Liver (tissue), 9 donors: ENCODE measurements around the gene VASP. TPM values are rescaled to one million over a fixed set of nuclear protein-coding genes. Genes with fewer than 3 reads are reported as not detected.
A peak's percentile ranks its signal among the peaks of the same experiment; 100 is the strongest.

ENCODE experiments used
- DNase-seq: peaks from one replicate; pipeline ENCODE4 v3.0.0-alpha.2; 2017; ENCODE audit warnings: low spot score
- H3K27ac ChIP-seq, 2 donors: one replicate each; pipeline ENCODE4 v1.7.0; 2013; ENCODE audit warnings: inconsistent platforms in 2 of 2, low read length in 2 of 2, control low read depth in 1 of 2, low read depth in 1 of 2, mild to moderate bottlenecking in 1 of 2
- H3K27me3 ChIP-seq, 4 donors: one replicate each; pipeline versions ENCODE4 v1.6.1 to v1.7.0; 2013; ENCODE audit warnings: low read length in 3 of 4, inconsistent platforms in 1 of 4, mild to moderate bottlenecking in 1 of 4, moderate library complexity in 1 of 4; ENCODE audit not compliant: control insufficient read depth in 4 of 4, insufficient read depth in 4 of 4
- H3K36me3 ChIP-seq, 4 donors: one replicate each; pipeline versions ENCODE4 v1.6.1 to v1.7.0; 2013; ENCODE audit warnings: low read length in 3 of 4, mild to moderate bottlenecking in 3 of 4, low read depth in 1 of 4, moderate library complexity in 1 of 4; ENCODE audit not compliant: control insufficient read depth in 4 of 4, insufficient read depth in 3 of 4
- H3K4me1 ChIP-seq, 4 donors: one replicate each; pipeline versions ENCODE4 v1.6.1 to v1.7.0; 2013; ENCODE audit warnings: low read length in 3 of 4, mild to moderate bottlenecking in 3 of 4, moderate library complexity in 1 of 4; ENCODE audit not compliant: control insufficient read depth in 4 of 4, insufficient read depth in 4 of 4
- H3K4me3 ChIP-seq, 3 donors: one replicate each; pipeline versions ENCODE4 v1.6.1 to v1.7.0; 2013; ENCODE audit warnings: low read length in 3 of 3, control low read depth in 1 of 3, low read depth in 1 of 3, mild to moderate bottlenecking in 1 of 3
- H3K9ac ChIP-seq, 2 donors: one replicate each; pipeline ENCODE4 v1.7.0; 2013; ENCODE audit warnings: low read length in 2 of 2, mild to moderate bottlenecking in 2 of 2, moderate library complexity in 2 of 2, control low read depth in 1 of 2, low read depth in 1 of 2
- H3K9me3 ChIP-seq, 4 donors: one replicate each; pipeline versions ENCODE4 v1.6.1 to v1.7.0; 2013; ENCODE audit warnings: low read length in 3 of 4; ENCODE audit not compliant: control insufficient read depth in 4 of 4
- FOXA1 ChIP-seq: IDR thresholded peaks from 2 replicates; pipeline ENCODE4 v1.6.1; 2016; ENCODE audit warnings: antibody characterized with exemption
- FOXA2 ChIP-seq: IDR thresholded peaks from 2 replicates; pipeline ENCODE4 v1.6.1; 2016; ENCODE audit warnings: antibody characterized with exemption
- GABPA ChIP-seq, 2 donors: IDR thresholded peaks in 1 of 2; conservative IDR thresholded peaks in 1 of 2; 2 replicates each; pipeline ENCODE4 v1.6.1; 2016; ENCODE audit warnings: antibody characterized with exemption in 2 of 2, mild to moderate bottlenecking in 1 of 2, moderate library complexity in 1 of 2
- HNF4A ChIP-seq, 2 donors: conservative IDR thresholded peaks; 2 replicates each; pipeline ENCODE4 v1.6.1; 2016; ENCODE audit warnings: antibody characterized with exemption in 2 of 2, mild to moderate bottlenecking in 2 of 2
- HNF4G ChIP-seq: IDR thresholded peaks from 2 replicates; pipeline ENCODE4 v1.6.1; 2016; ENCODE audit warnings: antibody characterized with exemption
- JUND ChIP-seq, 2 donors: IDR thresholded peaks; 2 replicates each; pipeline ENCODE4 v1.6.1; 2016; ENCODE audit warnings: antibody characterized with exemption in 2 of 2
- MAX ChIP-seq: IDR thresholded peaks from 2 replicates; pipeline ENCODE4 v1.6.1; 2016; ENCODE audit warnings: antibody characterized with exemption
- RXRA ChIP-seq, 2 donors: IDR thresholded peaks; 2 replicates each; pipeline ENCODE4 v1.6.1; 2017 to 2018; ENCODE audit warnings: antibody characterized with exemption in 2 of 2, mild to moderate bottlenecking in 1 of 2
- SP1 ChIP-seq: IDR thresholded peaks from 2 replicates; pipeline ENCODE4 v1.6.1; 2018; ENCODE audit warnings: antibody characterized with exemption, mild to moderate bottlenecking
- TAF1 ChIP-seq: conservative IDR thresholded peaks from 2 replicates; pipeline ENCODE4 v1.6.1; 2016; ENCODE audit warnings: antibody characterized with exemption, mild to moderate bottlenecking
- YY1 ChIP-seq: IDR thresholded peaks from 2 replicates; pipeline ENCODE4 v1.6.1; 2016; ENCODE audit warnings: antibody characterized with exemption, mild to moderate bottlenecking
- WGBS: extraction: QIAGEN DNeasy Blood & Tissue Kit; methylation state at CpG from one replicate; pipeline ENCODE4 v1.1.7; 2013; 5-methylcytosine and 5-hydroxymethylcytosine counted together
- polyA plus RNA-seq, 2 donors: library from polyadenylated mRNA; stranded (reverse) in 1 of 2; unstranded in 1 of 2; fragments of 200-250 nt in 1 of 2; fragments of >200 nt in 1 of 2; fragmentation: Nextera tagmentation in 1 of 2; extraction: Ambion mirVana in 1 of 2; gene quantifications; one replicate each; pipeline versions ENCODE4 v1.2.1 to v1.2.3, GENCODE V29; 2013 to 2015
- total RNA-seq, 2 donors: library from RNA; depleted of rRNA; stranded (reverse); fragments of >200 nt; gene quantifications; one replicate each; pipeline ENCODE4 v1.2.3, GENCODE V29; 2014
- TF ChIP-seq, protein P1 (sequence below): IDR thresholded peaks from 2 replicates; pipeline ENCODE4 v1.6.1; 2016; ENCODE audit warnings: antibody characterized with exemption, mild to moderate bottlenecking
- TF ChIP-seq, protein P2 (sequence below): fragments of 150-350 bp; IDR thresholded peaks from 2 replicates; pipeline ENCODE4 v1.5.1; 2017; ENCODE audit warnings: improper control_type of control experiment, low read depth, low read length; ENCODE audit not compliant: missing input control
- TF ChIP-seq, protein P3 (sequence below): IDR thresholded peaks from 2 replicates; pipeline ENCODE4 v1.6.1; 2016; ENCODE audit warnings: antibody characterized with exemption
- donor health status: healthy.
- donor health status: healthy.
- donor health status: healthy.
- donor health status: healthy.
- donor health status: healthy.

Gene VASP
- total and polyA plus RNA-seq, 4 donors: 7.3 to 29.1 (median 22.7) TPM

DNA sequence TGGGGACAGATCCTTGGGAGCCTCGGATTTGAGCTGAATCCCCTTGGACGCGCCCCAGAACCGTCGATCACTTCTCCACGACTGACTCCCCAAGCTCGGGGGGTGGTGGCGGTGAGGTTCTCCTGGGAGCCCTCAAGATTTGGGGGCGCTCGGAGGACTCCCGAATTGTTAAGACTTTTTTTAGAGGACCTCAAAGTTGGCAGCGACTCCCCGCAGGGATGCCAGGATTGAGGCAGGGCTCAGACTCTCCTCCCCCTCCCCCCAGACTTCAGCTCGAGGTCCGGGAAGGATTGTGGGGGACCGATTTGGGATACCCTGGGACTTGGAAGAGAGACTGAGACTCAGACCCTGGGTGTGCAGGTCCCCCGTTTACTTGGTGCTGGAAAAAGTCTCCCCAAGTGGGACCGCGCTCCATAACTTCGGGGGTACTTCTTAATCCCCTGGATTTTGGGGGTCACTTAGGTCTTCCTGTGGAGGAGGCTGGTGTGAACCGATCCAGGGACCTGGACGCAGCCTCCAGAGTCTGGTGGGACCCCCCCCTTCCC lies 665 bp downstream of the VASP start:
- Histone ChIP-seq H3K27me3 (no peaks in the 10 kb centered on the region), H3K4me1 (peaks cover 1 to 30% (median 16%) of the 10 kb centered on the region in 4 donors), H3K9ac (peak overlapping the region; percentile 85 to 90), H3K36me3 (no peaks in the 10 kb centered on the region), H3K9me3 (no peaks in the 10 kb centered on the region), H3K27ac (peak overlapping the region; percentile 88 to 89), H3K4me3 (peak overlapping the region; percentile 79 to 96 (median 95))
- TF ChIP-seq RXRA (IDR thresholded peaks at IDR 0.05): no peak
- TF ChIP-seq, protein P1, sequence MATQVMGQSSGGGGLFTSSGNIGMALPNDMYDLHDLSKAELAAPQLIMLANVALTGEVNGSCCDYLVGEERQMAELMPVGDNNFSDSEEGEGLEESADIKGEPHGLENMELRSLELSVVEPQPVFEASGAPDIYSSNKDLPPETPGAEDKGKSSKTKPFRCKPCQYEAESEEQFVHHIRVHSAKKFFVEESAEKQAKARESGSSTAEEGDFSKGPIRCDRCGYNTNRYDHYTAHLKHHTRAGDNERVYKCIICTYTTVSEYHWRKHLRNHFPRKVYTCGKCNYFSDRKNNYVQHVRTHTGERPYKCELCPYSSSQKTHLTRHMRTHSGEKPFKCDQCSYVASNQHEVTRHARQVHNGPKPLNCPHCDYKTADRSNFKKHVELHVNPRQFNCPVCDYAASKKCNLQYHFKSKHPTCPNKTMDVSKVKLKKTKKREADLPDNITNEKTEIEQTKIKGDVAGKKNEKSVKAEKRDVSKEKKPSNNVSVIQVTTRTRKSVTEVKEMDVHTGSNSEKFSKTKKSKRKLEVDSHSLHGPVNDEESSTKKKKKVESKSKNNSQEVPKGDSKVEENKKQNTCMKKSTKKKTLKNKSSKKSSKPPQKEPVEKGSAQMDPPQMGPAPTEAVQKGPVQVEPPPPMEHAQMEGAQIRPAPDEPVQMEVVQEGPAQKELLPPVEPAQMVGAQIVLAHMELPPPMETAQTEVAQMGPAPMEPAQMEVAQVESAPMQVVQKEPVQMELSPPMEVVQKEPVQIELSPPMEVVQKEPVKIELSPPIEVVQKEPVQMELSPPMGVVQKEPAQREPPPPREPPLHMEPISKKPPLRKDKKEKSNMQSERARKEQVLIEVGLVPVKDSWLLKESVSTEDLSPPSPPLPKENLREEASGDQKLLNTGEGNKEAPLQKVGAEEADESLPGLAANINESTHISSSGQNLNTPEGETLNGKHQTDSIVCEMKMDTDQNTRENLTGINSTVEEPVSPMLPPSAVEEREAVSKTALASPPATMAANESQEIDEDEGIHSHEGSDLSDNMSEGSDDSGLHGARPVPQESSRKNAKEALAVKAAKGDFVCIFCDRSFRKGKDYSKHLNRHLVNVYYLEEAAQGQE: peak; percentile 37
- no peak for DNase-seq
- under 1% methylated on average over 22 of the region's 22 CpGs for WGBS

- Histone ChIP-seq H3K9me3 (no peaks in the 10 kb centered on the region), H3K9ac (peak overlapping the region; percentile 85 to 90), H3K36me3 (no peaks in the 10 kb centered on the region), H3K4me1 (peaks cover 1 to 32% (median 16%) of the 10 kb centered on the region in 4 donors), H3K27ac (peak overlapping the region; percentile 88 to 89), H3K27me3 (no peaks in the 10 kb centered on the region), H3K4me3 (peak overlapping the region; percentile 79 to 96 (median 95))
- no peak for TF ChIP-seq SP1
- no peak for TF ChIP-seq TAF1
- no peak for TF ChIP-seq MAX
- no peak for TF ChIP-seq FOXA2
- TF ChIP-seq, protein P2, sequence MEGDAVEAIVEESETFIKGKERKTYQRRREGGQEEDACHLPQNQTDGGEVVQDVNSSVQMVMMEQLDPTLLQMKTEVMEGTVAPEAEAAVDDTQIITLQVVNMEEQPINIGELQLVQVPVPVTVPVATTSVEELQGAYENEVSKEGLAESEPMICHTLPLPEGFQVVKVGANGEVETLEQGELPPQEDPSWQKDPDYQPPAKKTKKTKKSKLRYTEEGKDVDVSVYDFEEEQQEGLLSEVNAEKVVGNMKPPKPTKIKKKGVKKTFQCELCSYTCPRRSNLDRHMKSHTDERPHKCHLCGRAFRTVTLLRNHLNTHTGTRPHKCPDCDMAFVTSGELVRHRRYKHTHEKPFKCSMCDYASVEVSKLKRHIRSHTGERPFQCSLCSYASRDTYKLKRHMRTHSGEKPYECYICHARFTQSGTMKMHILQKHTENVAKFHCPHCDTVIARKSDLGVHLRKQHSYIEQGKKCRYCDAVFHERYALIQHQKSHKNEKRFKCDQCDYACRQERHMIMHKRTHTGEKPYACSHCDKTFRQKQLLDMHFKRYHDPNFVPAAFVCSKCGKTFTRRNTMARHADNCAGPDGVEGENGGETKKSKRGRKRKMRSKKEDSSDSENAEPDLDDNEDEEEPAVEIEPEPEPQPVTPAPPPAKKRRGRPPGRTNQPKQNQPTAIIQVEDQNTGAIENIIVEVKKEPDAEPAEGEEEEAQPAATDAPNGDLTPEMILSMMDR: no peak
- no peak for TF ChIP-seq JUND (IDR thresholded peaks at IDR 0.05)
- TF ChIP-seq, protein P3, sequence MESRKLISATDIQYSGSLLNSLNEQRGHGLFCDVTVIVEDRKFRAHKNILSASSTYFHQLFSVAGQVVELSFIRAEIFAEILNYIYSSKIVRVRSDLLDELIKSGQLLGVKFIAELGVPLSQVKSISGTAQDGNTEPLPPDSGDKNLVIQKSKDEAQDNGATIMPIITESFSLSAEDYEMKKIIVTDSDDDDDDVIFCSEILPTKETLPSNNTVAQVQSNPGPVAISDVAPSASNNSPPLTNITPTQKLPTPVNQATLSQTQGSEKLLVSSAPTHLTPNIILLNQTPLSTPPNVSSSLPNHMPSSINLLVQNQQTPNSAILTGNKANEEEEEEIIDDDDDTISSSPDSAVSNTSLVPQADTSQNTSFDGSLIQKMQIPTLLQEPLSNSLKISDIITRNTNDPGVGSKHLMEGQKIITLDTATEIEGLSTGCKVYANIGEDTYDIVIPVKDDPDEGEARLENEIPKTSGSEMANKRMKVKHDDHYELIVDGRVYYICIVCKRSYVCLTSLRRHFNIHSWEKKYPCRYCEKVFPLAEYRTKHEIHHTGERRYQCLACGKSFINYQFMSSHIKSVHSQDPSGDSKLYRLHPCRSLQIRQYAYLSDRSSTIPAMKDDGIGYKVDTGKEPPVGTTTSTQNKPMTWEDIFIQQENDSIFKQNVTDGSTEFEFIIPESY: no peak
- no peak for TF ChIP-seq HNF4G
- TF ChIP-seq FOXA1: no peak
- TF ChIP-seq RXRA (IDR thresholded peaks at IDR 0.05): no peak
- TF ChIP-seq GABPA (IDR thresholded peaks at IDR 0.05 in 1 of 2, conservative IDR thresholded peaks at IDR 0.05 in 1 of 2): no peak
- TF ChIP-seq YY1: no peak
- no peak for TF ChIP-seq HNF4A (conservative IDR thresholded peaks at IDR 0.05)
- no peak for DNase-seq
- WGBS: 2% methylated on average over 26 of the region's 26 CpGs
These were observed 1.2 kb downstream of the VASP start for GRCh38 chr19:45508417-45508860.
